GM19452 (cell line): ENCODE results near the gene LAT.

ENCODE experiments used
- ATAC-seq: cut with Tn5 transposase; IDR thresholded peaks from one replicate; pipeline ENCODE4 v1.9.1; 2021; ENCODE audit not compliant: unreplicated experiment

LAT gene

DNA sequence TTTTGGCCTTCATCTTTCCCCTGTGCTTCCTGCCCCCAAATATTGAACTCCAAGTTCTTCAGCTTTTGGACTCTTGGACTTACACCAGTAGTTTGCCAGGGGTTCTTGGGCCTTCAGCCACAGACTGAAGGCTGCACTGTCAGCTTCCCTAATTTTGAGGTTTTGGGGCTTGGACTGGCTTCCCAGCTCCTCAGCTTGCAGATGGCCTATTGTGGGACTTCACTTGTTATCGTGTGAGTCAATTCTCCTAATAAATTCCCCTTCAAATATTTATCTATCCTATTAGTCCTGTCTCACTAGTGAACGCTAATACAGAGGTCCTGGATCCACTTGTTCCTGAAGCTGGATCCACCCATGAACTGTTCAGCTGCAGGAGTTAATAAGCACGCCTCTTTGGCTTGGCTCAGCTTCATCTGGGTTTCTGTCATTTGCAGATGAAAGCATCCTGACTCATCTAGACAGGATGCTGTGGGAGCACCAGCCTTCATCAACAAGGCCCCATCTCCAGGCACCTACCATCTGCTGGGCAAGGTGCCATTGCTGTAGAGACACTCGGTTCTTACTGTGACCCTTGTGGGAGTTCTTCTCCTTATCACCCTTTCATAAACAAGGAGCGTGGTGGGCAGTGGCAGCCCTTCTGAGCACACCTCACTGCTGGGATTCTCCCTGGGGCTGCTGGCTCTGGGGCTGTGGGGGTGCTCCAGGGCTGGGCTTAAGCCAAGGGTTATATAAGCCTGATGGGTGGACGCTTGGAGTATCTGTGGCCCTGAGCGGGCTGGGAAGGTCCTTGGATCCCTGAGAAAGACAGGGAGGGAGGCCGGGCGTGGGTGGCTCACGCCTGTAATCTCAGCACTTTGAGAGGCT, 23.1 kb downstream of the LAT start:
- ATAC-seq, result no peak

DNA sequence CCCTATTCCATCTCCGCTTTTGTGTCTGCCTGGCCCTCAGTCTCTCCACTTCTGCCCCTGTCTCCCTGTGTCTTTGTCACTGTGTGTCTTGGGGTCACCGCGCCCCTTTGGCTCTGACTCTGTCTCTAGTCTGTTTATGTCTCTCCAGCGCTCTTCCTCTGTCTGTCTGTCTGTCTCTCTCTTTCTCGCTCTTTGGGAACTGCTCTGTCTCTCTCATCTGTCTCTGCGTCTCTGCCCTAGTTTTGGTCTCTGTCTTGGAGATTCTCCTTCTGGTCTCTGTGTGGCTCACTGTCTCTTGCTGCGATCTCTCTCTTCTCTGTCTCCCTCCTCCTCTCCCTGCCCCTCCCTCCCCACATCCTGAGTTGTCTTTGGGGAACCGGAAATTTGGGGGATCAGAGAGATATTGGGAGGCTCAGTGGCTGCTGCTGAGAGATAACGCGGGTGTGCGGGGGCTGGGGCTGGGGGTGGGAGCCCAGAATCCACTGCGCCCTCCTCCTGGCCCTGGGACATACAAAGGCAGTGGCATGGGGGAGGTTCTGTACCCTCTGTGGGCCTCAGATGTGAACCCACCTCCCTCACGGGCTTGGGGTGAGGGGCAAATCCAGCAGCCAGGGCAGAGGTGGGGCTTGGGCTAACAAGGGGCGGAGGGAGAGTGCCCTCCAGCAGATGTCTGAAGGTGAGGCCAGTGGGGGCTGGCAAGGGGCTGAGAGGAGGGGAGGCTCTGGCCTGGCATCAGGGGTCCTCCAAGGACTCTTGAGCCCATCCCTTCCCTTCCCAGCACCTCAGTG, 24.4 kb downstream of the LAT start:
- no peak for ATAC-seq

DNA sequence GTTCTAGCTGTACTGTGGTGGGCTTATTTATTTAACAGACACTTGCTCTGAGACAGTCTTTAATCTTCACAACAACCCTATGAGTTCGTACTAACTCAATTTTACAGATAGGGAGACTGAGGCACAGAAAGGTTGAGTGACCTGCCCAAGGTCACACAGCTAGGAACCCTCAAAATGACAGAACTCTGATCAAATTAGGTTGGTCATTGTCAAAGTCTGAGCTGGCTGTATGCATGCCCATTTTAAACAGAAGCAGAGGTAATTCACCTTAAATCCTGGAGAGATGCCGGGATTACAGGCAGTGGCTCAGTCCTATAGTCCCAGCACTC, 24.9 kb downstream of the LAT start:
- no peak for ATAC-seq

DNA sequence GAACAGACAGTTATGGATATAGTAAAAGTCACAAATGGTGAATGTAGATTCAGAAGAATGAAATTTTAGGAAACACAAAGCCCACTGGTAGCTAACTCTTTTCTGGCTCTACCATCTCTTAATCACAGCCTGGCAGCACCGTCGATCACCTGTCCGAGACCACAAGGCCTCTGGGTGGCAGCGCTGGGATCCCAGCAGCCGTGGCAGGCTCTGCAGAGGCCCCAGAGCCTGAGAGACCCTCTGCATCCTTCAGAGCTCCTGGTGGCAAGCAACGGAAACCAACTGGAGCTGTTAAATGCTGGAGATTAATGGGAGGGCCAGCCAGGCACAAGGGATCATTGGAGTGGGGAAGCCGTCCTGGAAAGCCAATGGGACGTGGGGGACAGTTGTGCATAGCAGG, 26.3 kb downstream of the LAT start:
- ATAC-seq, result no peak

DNA sequence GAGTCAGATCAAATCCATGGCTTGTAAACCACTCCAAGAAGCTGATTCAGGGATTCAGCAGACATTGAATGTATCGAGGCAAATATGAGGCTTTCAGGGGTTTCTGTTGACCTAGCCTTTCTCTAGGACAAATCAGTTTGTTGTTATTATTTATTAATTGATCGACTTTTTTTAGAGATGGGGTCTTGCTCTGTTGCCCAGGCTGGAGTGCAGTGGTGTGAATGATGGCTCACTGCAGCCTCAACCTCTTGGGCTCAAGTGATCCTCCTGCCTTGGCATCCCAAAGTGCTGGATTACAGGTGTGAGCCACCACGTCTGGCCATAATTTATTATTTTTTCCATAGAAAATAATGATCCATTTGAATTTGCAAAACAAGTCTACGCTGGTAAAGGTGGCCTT, 27.0 kb downstream of the LAT start:
- ATAC-seq, result no peak

DNA sequence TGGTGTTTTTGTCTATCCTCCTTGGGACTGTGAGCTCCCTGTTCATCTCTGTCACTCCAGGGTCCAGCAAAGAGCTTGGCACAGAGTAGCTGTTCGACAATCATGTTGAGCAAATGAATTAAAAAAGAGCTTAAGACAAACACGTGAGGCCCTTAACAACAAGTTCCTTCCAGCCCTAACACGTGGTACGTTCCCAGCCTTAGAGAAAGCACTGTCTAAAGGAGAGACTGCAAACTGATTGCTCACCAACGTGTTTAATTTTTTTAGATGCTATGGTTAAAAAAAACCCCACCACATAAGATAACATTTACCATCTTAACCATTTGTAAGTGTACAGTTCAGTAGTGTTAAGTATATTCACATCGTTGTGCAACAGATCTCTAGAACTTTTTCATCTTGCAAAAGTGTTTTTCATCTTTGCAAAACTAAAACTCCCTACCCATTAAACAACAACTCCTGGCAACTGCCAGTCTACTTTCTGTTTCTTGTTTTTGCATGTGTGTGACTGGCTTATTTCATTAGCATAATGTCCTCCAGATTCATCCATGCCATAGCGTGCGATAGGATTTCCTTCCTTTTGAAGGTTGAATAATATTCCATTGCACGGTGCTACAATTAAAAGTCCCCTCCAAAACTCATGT, 28.2 kb downstream of the LAT start:
- ATAC-seq, result no peak

DNA sequence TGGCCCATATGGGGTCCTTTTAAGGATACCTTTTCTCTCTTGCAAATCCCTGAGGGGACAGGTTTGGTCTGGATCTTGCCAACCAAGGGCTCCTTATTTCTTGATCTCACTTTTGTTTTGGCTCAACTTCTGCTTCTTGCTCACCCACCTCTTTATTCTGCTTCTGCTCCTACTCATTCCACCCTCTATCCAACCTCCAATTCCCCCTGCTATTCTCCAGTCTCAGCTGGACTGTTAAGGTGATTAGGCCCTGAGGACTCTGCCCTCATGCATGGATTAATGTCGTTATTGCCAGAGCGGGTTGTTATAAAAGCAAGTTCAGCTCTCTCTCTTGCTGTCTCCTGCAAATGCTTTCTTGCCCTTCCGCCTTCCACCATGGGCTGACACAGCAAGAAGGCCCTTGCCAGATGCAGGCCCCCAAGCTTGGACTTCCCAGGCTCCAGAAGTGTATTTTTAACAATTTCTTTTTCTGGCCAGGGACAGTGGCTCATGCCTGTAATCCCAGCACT, 29.8 kb downstream of the LAT start:
- ATAC-seq, result no peak

DNA sequence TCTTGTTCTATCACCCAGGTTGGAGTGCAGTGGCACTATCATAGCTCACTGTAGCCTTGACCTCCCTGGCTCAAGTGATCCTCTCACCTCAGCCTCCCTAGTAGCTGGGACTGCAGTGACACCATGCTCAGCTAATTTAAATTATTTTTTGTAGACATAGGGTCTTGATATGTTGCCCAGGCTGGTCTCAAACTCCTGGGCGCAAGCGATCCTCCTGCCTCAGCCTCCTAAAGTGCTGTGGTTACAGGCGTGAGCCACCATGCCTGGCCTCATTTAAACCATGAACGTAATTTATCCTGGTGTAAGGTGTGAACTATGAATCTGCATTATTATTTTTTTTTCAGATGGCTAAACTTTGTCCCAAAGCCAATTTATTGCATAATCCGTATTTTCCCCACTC, 37.3 kb downstream of the LAT start:
- no peak for ATAC-seq

DNA sequence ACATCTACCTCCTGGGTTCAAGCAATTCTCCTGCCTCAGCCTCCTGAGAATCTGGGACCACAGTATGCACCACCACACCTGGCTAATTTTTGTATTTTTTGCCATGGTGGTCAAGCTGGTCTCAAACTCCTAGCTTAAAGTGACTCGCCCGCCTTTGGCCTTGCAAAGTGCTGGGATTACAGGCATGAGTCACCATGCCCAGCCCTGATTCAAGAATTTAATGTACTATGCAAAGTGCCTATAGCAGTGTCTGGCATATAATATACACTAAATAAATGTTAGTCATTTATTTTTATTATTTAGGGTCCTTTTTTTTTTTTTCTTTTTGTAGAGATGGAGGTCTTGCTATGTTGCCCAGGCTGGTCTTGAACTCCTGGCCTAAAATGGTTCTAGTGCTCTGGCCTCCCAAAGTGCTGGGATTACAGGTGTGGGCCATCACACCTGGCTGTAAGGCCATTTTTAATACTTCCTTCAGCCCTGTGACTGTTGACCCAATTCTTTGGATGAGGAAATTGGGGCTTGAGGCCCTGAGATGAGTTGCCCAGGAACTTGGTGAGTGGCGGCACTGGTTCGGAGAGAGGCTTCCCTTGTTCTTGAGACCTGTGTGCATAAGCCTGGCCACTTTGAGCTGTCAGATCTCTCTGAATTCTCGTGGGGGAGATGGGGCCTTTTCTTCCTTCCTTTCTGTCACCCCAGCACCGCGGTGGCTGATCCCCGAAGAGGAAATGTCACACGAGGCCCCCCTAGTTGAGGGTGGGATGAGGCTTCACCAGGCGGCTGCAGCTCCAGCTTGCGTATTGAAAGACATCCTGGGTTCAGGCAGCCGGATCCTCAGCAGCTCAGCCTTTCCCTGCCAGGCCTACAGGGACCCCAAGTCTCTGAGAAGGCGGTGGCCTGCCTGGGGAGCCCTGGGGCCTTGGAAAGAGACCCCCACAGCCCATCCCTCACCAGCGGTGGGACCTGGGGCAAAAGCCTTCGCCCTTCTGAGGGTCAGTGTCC, 38.7 kb downstream of the LAT start:
- ATAC-seq, result no peak

DNA sequence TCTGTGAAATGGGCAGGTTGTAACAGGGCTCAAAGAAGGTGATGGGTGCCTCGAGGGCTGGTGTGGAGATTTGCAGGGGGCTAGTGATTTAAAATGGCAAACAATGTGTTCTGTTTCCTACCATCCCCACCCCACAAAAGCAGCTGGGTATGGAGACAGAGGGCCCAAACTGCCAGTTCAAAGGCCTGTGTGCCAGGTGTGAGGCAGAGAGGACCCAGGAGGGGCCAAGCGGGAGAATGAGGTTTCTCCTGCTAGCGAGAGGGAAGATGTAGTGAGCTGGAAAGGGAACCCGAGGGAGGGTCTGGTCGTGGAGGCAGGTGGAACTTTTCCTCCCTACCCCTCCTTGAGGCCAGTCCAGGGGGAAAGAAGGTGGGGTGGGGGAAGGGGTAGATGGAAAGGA, 39.4 kb downstream of the LAT start:
- ATAC-seq, result no peak

DNA sequence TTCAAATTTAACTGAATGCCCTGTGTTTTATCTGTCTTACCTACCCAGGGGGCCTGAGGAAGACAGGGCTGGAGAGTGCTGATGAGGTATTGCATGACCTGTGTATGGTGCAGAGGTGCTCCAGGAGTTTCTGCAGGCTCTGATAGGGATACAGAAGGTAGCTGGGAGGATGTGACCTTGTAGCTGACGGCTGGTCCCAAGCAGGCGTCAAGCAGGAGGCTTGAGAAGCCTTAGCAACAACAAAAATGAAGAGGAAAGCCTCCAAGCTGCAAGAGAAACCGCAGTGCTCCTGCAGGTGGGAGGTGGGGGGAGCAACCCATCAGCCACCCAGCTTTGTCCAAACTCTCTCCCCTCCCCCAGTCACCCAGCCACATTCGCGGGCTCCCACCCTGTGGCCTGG, 40.4 kb downstream of the LAT start:
- ATAC-seq, result no peak

DNA sequence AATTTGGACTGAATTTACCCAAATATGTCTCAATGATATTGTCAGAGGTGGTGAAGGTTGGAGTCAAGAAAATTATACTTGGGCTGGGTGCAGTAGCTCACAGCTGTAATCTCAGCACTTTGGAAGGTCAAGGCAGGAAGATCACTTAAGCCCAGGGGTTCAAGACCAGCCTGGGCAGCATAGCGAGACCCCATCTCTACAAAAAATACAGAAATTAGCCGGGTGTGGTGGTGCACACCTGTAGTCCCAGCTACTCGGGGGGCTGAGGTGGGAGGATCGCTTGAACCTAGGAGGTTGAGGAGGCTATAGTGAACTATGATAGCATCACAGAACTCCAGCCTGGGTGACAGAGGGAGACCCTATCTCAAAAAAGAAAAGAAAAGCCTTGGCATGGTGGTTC, 40.9 kb downstream of the LAT start:
- ATAC-seq, result no peak

DNA sequence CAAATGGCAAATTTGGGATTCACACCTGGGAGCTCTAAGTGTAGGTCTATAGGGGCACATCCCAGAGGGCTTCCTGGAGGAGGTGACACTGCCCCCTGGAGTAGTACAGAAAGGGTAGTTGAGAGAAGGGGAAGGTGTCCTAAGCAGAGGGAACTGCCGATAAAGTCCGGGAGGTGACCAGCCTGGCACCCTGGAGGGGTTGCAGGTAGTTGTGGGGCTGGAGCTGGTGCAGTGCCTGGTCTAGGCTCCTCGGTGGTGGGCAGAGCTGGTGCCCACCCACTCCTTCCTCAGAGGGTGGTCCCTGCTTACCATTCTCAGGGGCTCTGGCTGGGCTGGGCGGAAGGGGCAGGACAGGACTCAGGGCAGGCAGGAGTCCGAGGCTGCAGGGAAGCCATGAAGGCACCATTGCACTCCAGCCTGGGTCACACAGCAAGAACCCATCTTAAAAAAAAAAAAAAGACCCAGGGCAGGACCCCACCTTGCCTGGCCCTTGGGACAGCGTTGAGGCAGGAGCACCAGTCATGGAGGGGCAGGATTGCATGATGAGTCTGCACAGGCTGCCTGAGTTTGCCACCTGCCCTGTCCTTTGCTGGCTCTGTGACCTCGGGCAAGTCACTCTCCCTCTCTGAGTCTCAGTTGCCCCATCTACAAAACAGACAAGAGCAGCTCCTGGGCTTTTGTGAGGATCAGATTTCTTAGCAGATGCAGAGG, 43.8 kb downstream of the LAT start:
- no peak for ATAC-seq

DNA sequence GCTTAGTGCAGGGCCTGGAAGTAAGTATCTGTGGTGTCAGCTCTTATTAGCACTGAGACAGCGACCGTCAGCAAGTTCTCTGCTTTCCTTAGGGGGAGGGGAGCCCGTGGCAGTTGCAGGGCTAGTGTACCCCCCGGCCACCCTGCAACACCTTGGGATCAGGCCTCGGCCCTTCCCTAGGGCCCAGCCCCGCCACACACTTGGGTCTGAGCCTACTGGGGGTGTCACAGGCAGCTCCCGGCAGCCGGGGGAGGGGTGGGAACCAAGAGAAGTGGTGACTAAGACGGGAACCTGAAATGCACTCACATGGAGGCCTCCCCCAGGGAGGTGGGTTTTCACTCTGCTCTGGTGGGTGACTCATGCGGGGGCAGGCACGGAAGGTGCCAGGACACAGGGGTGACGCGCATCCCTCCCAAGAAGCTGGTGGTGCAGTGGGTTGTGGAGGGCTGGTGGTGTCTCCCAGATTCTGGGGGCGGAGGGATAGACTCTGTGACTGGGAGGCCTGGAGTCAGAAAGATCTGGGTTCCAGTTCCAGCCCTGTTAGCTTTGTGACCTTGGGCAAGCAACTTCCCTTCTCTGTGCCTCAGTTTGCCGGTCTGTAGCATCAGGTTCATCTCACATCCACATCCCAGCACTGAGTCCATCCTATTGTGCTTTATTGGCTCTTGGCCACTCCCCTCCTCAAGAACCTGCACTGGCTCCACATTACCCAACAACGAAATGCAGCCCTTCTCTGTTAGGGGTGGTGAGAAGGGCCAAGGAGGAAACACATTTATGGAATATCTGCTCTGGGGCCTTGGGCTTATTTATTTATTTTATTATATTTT, 44.5 kb downstream of the LAT start:
- ATAC-seq, result no peak

DNA sequence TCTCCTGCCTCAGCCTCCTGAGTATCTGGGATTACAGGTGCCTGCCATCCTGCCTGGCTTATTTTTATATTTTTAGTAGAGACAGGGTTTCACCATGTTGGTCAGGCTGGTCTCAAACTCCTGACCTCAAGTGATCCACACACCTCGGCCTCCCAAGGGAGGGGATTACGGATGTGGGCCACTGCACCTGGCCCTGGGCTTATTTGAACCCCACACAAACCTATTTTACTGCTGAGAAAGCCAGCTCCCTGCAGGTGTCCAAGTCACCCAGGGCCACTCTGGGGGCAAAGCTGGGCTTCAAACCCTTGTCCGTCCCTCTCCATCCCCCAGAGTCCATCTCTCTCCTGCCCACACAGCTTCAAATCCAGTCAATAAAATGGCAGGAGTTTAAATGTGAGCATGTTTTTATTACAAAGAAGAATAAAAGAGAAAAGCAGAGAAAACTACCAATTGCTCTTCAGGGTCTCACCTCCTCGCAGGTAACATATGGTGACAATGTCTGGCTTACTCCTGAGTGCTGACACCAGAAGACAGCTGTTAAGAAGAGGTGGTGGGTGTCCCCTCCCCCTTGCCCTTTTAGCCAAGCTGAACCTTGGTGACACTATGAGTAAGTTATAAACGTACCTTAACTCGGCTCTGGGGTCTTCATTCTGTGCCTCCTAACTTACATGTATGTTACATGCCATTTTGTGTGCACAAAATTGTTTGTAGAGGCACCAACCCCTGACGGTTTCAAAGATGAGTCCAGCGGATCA, 45.4 kb downstream of the LAT start:
- no peak for ATAC-seq
